ENCODE data around the gene TEPSIN.
A peak's percentile ranks its signal among the peaks of the same experiment; 100 is the strongest.

DNA sequence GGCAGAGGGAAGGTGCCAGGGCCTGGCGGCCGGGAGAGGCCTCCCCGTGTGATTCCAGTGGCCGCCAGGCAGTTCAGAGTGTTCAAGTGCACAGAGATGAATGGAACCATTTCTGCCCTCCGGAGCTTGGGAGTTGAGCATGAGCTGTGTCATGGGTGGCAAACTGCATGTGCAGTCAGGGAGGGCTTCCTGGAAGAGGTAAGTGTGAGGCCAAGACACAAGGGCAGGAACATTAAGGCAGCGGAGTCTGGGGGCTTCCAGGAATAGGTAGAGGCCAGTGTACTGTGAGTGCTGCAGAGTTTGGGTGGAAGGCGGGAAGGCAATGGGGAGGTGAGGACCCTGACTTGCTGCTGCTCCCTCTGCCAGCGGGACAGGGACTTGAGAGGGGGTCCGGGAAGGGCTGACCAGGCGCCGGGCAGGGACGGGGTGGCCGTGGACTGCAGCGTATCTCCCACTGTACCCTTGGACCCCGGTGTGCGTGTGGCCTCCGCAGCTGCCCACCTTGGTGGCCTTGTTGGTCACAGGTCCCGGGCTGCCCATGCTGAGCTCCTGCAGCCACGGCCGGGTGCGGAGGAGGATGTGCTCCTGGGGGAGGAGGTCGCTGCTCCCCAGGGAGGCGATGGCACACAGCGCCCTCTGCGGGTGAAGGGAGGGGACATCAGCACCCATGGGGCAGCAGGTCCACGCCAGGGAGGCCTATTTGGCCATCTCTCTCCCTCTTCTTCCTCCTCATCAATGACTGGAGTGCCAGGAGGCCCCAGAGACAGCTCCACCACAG, 8.6 kb downstream of the TEPSIN start:
- TF ChIP-seq, protein P1, sequence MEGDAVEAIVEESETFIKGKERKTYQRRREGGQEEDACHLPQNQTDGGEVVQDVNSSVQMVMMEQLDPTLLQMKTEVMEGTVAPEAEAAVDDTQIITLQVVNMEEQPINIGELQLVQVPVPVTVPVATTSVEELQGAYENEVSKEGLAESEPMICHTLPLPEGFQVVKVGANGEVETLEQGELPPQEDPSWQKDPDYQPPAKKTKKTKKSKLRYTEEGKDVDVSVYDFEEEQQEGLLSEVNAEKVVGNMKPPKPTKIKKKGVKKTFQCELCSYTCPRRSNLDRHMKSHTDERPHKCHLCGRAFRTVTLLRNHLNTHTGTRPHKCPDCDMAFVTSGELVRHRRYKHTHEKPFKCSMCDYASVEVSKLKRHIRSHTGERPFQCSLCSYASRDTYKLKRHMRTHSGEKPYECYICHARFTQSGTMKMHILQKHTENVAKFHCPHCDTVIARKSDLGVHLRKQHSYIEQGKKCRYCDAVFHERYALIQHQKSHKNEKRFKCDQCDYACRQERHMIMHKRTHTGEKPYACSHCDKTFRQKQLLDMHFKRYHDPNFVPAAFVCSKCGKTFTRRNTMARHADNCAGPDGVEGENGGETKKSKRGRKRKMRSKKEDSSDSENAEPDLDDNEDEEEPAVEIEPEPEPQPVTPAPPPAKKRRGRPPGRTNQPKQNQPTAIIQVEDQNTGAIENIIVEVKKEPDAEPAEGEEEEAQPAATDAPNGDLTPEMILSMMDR (IDR thresholded peaks at IDR 0.05; ENCODE audit: control extremely low read depth in 1 of 3, insufficient read depth in 1 of 3, low read depth in 1 of 3, low read length in 3 of 3) = peak; percentile 53 to 83 (median 62)
- TF ChIP-seq POLR2A (IDR thresholded peaks at IDR 0.05; ENCODE audit: control extremely low read depth in 1 of 2, low read depth in 2 of 2, low read length in 2 of 2) (no peak), HDAC2 (IDR thresholded peaks at IDR 0.05; ENCODE audit: borderline replicate concordance in 1 of 2, low read depth in 2 of 2, low read length in 2 of 2) (no peak), TAF1 (IDR thresholded peaks at IDR 0.05; ENCODE audit: low read depth, low read length) (no peak), KDM4A (IDR thresholded peaks at IDR 0.05; ENCODE audit: low read depth, low read length, severe bottlenecking) (no peak)

Data from H1 (cell line).